NCI-H187 (cell line): ENCODE results near the gene BORCS6.

Source experiments
- DNase-seq, 2 experiments: peaks; one replicate each; lab custom pipeline; 2025; lab: John Stamatoyannopoulos, UW

Gene BORCS6

DNA sequence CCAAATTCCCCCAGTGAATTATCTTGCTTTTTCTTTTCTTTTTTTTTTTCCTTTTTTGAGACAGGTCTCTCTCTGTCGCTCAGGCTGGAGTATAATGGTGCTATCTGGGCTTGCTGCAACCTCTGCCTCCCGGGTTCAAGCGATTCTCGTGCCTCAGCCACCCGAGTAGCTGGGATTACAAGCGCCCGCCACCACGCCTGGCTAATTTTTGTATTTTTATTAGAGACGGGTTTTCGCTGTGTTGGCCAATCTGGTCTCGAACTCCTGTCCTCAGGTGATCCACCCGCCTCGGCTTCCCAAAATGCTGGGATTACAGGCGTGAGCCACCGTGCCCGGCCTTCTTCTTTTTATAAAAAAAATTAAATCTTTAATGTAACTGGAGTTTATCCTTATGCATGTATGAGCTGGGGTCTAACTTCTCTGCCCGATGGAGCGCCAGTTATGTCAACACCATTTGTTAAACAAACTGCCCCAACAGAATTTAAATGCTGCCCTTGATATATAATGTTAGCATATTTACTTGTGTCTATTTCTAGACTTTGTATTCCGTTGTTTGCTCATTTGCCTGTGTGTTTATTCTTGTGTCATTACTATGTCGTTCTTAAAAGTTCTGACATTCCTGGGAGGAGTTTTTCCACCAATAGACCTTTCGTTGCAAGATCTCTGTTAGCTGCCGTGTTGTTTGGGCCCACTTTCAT is 20.9 kb upstream of the BORCS6 start:
- DNase-seq, result no peak

DNA sequence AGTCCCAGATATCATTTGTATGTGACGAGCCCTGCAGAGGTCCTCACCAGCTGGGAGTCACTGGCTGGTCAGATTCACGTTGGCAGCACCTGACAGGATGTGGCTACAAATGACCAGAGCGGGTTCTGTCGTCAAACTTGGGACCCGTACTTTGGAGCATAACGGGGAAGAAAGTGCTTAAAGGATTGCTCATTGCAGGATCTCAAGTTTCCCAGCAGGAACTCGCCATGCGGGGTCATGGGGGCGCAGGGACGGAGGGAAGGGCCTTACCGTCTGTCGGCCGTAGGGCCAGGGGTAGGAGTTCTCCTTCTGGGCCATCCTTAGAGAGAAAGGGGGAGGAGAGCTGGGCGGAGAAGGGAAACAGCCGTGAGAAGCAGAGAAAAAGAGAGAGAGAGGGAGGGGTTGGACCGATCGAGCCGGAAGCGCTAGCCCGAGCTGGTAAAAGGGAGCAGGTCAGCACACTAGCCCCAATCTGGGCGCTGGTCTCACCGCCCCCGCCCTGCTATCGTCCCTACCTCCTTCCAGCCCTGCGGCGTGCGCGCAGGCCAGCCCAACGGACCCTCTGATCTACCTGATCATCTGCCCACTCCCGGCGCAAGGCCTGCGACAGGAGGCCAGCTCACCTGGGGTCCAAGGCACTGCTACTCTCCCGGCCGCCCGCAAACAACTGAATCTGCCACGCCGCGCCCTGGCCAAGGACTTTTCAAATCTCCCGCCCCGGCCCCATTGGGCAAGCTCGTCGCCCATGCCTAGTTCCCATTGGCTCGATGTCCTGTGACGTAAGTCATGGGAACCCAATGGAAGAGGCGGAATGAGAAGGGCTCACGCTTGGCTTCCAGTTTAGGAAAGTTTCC is 20.2 kb upstream of the BORCS6 start, which contains the start of gene AURKB:
AURKB (minus strand) TSS at position 669 of the 854 bp plus-strand sequence; CDS start at position 318, 351 bp downstream.
- peak; percentile 35 to 76 for DNase-seq

DNA sequence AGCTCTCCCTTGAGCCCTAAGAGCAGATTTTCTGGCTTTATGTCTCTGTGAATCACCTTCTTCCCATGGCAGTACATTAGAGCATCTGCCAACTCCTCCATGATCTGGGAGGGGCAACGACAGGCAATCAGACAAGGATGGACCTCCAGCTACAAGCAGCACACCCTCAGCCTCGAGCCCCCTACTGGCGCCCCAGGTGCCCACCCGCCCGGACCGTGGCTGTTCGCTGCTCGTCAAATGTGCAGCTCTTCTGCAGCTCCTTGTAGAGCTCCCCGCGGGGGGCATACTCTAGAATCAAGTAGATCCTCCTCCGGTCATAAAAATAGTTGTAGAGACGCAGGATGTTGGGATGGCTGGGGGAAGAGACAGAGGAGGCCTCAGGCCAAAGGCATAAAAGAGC is 16.6 kb upstream of the BORCS6 start:
- no peak for DNase-seq

DNA sequence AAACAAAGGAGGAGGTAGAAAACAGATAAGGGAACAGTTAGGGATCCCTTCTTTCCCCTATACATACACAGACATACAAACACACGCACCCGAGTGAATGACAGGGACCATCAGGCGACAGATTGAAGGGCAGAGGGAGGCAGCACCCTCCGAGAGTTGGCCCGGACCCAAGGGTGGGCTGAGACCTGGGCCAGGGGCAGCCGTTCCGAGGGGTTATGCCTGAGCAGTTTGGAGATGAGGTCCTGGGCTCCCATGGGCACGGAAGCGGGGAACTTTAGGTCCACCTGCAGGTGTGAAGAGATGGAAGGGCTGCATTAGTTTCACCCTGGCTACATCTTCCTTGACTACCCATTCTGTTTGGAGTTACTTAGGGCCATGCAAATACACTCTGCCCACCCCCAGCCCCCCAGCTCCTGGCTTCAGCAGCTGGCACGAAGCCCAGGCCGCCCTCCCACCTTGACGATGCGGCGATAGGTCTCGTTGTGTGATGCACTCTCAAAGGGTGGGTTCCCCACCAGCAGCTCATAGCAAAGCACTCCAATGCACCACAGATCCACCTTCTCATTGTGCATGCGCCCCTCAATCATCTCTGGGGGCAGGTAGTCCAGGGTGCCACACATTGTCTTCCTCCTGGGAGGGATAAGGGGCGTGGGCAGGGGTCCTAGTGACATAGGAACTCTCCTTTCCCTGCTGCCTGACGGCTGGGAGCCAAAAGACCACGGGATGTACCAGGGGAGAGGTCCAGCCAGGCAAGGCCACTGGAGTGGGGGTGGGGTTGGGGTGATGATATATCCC is 15.0 kb upstream of the BORCS6 start:
- no peak for DNase-seq

- peak; percentile 27 to 57 for DNase-seq
Observed at GRCh38 chr17:8192070-8192815, 2.3 kb upstream of the BORCS6 start.

- DNase-seq, result no peak
Observed at GRCh38 chr17:8190506-8190905, 526 bp upstream of the BORCS6 start.

GRCh38 chr17:8189041-8189710 is 804 bp downstream of the BORCS6 start:
- DNase-seq, result no peak

DNA sequence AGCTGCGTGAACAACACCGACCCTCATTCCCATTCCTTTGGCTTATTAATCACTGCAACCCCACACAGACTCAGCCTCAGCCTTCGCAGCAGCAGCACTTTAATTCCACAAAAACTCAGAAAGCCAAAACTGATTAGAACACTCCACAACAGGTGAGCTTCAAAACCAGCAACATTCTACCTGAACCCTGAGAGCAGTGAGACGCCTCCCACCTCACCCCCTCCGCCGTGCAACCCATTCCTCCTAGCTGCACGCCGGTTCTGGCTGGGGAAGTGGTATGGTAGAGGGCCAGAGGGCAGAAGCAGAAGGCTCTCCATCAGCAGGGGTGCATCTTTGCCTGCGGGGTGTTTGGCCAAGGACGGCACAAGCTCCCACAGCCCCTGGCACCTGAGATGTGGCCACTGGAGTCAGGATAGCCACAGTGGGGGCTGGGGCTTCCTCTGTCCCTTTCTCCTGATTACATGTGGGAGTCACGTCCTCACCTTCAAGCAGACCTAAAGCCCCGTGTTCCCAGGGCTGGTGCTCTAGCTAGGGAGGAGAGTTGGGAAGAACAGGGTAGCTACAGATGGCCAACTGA is 1.6 kb downstream of the BORCS6 start:
- DNase-seq, result no peak

GRCh38 chr17:8187517-8188262 is 2.3 kb downstream of the BORCS6 start:
- peak; percentile 77 to 94 for DNase-seq

DNA sequence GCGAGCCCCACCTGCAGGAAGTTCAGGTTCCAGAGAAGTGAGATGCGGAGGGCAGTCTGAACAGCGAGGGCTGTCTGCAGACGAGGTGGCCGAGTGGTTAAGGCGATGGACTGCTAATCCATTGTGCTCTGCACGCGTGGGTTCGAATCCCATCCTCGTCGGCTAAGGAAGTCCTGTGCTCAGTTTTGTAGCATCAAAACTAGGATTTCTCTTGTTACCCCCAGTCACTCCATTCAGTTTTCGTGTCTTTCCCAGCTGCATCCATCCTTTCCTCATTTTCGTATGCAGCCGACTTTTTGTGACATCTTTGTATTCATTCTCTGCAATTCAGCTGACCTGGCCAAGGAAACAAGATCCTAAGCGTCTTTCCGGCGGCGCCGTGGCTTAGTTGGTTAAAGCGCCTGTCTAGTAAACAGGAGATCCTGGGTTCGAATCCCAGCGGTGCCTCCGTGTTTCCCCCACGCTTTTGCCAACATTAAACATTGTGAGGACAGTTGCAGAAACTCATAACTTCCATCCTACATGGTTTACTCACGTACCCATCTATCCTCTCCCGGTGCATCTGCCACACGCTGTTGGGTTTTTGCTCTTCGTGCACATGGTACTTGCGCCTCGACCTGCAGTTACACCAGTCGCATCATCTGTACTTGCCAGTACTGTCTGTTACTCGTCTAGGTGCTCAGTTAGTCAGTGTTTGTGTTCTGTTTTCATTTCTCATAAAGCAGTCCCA is 3.0 kb downstream of the BORCS6 start:
- peak; percentile 71 to 78 for DNase-seq

DNA sequence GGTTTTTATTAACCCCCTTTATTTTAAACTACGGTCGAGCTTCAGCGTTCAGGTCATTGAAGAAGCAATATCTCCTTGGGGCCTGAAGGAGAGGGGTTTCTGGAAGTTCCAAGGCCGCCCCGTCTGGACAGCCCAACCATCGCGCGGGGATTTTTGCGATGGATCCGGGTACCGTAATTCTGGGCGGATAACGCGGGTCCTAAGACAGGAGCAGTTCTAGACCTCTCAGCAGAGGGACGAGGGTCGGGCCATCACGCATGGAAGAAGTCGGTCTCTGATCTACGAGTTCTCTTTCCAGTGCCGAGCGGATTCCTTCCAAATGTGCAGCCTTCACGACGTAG is 3.6 kb downstream of the BORCS6 start:
- DNase-seq, result no peak

DNA sequence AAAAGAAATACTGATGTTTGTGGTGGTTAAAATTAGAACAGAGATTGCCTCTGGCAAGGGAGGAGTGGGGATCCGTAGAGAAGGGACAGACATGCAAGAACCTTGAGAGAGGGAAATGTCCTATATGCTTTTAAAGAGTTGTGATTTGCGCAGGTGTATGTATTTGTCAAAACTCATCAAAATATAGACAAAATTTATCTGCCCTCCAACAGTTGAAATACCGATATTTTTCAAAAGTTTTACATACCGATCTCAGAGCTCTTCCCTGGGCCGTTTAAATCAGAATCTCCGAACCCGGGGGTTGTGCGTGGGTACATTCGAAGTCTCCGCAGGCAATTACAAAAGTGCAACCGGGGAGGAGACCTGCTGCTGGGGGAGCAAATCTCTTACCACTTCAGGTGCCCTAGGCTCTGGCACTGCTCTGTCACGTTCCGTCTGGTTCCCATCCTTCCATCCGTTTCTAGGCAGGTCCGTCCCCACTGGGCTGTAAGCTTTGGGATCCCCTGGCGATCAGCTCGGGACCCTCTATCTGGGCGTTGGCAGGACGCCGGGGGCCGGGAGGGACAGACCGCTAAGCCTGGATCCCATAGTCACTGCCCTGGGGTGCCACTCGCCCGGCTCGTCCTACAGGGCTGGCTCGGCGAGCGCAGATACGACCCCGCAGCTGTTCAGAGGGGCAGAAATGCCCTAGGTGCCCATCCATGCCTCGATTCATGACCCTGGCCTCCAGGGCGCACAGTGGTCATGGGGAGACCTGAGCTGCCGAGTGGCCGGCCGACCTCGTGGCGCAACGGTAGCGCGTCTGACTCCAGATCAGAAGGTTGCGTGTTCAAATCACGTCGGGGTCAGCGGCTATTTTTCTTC is 4.2 kb downstream of the BORCS6 start:
- peak; percentile 11 to 64 for DNase-seq

- DNase-seq, result no peak
Observed at GRCh38 chr17:8176998-8177731, 12.8 kb downstream of the BORCS6 start.

DNA sequence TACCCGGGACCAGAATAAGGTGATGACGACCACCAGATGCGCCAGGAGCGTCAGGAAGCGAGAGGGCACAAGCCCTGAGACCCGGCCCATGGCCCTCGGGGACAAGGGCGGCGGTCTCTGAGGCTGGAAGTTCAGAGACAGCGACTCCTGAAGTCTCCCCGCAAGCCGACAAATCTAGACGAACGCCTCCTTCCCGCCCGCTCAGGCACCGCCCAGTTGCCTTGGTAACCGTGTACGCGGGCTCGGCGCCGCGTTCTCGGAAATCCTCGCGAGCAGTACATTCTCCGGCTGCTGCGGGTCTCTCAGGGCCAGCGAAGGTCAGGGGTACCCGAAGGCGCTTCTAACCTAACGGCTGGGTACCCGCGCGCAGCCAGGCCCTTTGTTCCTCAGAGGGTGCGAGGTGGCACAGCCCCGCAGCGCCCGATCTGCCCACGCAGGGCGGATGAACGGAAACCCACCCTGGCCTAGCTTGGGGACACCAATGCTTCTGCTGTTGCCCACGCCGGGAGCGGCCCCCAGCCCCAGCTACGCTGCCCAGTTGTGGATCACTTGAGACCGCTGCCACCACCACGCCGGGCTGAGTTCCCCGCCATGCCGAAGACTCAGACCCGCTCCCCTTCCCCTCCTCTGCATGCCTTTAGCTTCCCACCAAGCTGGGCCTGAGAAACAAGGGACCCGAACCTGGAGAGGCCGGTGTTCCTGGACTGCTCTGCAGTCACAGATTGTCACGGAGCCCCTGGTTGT is 13.6 kb downstream of the BORCS6 start, which contains the start of gene TMEM107:
TMEM107 (minus strand) TSS at position 184 of the 744 bp plus-strand sequence; CDS start at position 90, 94 bp downstream.
- DNase-seq, result peak; percentile 10 to 29

- no peak for DNase-seq
Observed at GRCh38 chr17:8175795-8176196, 14.2 kb downstream of the BORCS6 start.

DNA sequence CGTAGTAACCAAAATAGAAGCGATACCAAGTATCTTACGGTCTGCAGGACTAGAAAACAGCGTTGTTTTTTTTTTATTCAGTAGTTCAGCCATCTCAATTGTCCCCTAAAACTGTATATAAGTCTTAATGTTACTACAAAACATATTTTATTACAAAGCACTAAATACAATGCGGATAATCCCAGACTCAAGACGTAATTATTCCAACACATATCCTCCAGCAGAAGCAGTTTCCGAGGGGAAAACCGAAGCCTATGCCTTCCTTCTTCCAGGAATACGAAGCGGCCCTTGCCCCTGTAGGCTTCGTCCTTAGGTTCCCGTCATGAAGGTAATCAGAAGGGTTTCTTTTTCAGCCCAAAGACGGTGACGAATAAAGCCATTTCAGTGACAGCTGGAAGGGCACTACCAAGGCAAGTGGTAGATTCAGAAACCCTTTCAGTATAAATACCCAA is 16.1 kb downstream of the BORCS6 start:
- DNase-seq, result no peak
